Lower leg skin (tissue), 3 donors: ENCODE measurements around the gene DAAM1.

Experiments
- POLR2A ChIP-seq, 2 donors: fragments of 450-650 bp; IDR thresholded peaks; one replicate each; pipeline ENCODE4 v1.6.1; 2016 to 2017; ENCODE audit warnings: antibody characterized with exemption in 2 of 2, mild to moderate bottlenecking in 1 of 2, moderate library complexity in 1 of 2
- TF ChIP-seq, protein P1 (sequence below), 3 donors: fragments of 450-650 bp; IDR thresholded peaks; one replicate each; pipeline ENCODE4 v1.5.1; 2016; ENCODE audit warnings: antibody characterized with exemption in 3 of 3, mild to moderate bottlenecking in 3 of 3, moderate library complexity in 2 of 3

DNA sequence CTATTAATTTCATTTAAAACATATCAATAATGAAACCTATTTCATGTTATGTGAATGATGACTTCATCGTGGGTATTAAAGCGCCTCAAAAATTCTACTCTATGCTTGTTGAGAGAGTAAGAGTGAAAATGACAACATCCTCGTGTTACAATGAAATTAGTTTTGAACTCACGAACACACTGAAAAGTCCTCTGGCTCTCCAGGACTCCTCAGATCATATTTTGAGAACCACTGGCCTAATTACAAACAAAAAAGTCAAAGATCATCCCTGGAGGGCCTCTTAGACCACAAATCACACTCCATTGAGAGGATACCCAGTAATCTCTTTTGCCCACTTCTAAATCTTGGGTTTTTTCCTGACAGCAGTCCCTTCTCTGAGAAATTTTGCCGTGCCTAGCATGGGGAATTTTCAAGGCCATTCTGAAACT is 19.1 kb downstream of the DAAM1 start:
- TF ChIP-seq, protein P1, sequence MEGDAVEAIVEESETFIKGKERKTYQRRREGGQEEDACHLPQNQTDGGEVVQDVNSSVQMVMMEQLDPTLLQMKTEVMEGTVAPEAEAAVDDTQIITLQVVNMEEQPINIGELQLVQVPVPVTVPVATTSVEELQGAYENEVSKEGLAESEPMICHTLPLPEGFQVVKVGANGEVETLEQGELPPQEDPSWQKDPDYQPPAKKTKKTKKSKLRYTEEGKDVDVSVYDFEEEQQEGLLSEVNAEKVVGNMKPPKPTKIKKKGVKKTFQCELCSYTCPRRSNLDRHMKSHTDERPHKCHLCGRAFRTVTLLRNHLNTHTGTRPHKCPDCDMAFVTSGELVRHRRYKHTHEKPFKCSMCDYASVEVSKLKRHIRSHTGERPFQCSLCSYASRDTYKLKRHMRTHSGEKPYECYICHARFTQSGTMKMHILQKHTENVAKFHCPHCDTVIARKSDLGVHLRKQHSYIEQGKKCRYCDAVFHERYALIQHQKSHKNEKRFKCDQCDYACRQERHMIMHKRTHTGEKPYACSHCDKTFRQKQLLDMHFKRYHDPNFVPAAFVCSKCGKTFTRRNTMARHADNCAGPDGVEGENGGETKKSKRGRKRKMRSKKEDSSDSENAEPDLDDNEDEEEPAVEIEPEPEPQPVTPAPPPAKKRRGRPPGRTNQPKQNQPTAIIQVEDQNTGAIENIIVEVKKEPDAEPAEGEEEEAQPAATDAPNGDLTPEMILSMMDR (IDR thresholded peaks at IDR 0.05): no peak
- TF ChIP-seq POLR2A (IDR thresholded peaks at IDR 0.05): no peak
